ENCODE results near the gene TBXA2R.
"Not testable (repeated sequence)": the region's sequence is repeated elsewhere in the genome, so short reads cannot be mapped to it uniquely, and the experiment has no call there.

The TBXA2R gene

DNA sequence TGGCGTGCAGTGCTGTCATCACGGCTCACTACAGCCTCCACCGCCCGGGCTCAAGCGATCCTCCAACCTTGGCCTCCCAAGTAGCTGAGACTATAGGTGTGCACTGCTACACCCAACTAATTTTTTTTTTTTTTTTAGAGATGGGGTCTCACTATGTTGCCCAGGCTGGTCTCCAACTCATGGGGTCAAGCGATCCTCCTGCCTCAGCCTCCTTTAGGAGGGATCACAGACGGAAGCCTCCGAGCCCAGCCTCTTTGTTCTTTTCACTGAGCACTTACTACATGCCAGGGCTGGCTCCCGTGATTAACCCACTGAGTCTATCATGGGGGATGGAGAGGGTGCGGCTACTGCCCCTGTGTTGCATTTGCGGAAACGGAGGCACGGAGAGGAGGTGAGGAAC lies 32.8 kb upstream of the TBXA2R start:
- no peak for DNase-seq (ENCODE audit: low read depth in 2 of 2)

DNA sequence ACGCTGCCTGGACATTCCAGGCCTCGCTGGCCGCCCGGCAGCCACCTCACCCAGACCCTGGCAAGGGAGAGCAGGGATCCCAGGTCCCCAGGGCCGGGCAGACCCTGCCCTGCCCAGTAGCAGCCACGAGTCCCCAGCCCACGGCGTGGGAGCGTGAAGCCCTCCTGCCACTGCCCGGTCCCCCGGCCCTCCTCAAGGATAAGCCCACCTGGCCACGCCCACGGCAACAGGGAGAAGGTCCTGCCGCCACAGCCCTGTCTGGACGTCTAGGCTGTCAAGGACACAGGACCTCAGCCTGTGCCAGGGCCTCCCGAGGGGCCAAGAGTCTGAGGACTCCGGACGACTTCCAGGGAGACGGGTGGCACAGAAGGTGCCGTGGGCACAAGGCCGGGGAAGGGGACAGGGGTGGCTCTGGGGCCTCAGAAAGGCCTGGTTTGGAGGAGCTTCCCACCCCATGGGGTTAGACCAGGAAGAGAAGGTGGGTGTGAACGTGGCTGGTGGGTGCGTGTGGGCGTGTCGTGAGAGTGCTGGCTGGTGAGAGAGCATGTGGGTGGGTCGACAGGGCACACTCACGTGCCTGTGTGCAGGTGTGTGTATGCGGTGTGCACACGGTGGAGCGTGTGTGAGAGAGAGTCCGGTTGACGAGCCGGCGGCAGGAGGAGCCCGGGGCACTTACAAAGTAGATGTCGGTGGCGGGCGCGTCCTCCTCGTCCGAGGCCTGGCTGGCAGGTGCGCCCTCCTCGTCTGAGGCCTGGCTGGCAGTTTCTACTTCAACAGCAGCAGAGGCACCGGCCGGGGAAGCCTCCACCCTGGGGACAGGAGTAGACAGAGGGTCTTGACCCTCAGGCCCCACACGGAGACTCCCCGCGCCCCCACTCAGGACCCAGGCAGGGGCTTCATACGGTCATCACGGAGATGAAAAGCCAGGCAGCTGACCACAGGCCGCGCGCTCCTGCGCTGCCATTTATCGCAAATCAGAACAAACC lies 31.8 kb upstream of the TBXA2R start:
- no peak for DNase-seq (ENCODE audit: low read depth in 2 of 2)

DNA sequence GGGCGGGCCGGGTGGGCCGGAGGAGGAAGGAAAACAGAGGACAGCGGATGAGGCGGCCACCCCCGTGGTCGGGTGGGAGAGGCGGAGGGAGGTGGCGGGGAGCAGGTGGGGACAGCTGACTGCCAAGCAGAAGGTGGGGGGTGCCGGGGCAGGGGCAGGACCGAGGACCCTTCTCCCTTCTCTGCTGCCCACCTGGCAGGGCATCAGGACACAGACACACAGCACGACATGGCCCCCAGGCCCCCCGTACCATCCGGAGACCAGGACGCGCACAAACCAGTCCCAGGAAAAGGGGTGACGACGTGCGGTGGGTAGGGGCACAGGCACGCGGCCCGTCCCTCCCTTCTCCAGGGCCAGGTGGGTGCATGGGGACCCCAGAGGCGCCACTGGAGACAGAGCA lies 30.9 kb upstream of the TBXA2R start:
- DNase-seq (ENCODE audit: low read depth in 2 of 2), result no peak

DNA sequence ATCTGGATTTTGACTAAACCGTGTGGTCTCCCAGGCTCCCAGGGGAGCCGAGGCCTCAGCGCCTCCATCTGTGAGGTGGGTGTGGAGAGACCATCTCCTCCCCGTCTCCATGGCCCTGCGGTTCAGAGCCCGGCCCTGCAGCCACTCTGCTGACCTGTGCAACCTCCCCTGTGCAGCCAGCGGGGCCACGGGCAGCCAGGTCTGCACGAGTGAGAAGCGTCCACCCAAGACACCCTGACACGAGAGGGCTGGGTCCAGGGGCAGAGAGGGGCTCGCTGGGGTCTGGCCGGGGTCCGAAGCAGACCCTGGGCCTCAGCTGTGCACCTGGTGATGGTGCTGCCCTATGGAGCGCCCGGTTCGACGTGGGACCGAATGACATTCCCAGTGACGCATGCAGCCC lies 30.3 kb upstream of the TBXA2R start:
- no peak for DNase-seq (ENCODE audit: low read depth in 2 of 2)

DNA sequence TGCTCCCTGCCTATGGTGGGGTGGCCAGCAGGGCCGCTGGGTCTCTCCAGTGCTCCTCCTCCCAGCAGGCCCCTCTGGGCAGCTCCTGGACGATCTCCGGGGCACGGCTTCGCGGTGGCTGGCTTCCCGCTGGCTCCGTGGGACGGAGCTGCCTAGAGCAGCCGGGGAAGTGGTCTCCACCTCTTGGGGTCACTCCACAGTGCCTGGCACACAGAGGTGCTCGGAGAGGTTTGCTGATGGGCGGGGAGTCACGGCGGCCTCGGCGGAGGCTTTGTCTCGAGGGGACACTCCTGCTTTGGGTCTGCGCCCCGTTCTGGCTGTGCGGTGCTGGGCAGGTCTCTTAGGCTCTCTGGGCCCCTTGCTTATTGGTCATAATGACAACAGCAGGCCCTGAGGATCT lies 29.8 kb upstream of the TBXA2R start:
- DNase-seq (ENCODE audit: low read depth in 2 of 2), result no peak

DNA sequence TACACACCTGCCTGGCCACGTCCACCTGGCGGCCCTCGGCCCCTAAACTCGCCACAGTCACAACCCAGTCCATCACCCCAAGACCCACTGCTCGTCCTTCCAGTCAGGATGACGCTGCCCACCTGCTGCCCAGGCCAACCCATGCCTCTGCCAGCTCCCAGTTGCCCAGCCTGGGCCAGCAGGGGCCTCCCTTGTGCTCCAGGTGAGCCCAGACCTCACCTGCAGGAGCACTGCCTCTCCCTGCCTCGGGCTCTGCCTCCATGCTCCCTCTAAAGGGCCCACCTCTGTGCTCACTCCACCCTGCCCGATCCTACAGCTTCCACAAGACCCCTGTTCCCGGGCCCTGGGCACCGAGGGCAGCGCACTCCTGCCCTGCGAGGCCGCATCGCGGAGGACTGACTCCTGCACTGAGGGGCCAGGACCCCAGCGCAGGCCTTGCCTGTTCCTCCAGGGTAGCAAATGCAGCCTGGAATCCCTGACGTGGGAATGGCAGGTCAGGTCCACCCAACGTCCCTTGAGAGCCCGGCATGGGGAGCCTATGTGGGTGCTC lies 27.9 kb upstream of the TBXA2R start:
- no peak for DNase-seq (ENCODE audit: low read depth in 2 of 2)

DNA sequence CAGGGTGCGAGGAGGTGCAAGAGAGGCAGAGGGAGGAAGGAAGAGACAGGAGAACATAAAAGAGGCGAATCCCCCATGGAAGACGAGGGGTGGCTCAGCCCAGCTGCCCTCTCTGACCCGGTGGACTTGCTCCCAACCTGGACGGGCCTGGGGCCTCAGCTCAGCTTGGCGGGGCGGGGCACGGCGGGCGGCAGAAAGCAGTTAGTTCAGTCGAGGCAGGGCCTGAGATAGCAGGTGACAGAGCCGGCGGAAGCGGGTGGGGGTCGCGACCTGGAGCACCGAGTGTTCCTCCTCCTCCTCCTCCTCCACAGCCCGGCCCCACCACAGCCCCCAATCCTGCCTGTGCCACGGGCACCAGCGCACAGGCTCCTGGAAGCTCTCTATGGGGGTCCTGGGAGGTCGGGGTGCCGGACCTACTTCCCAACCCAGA lies 26.9 kb upstream of the TBXA2R start:
- DNase-seq (ENCODE audit: low read depth in 2 of 2), result no peak

DNA sequence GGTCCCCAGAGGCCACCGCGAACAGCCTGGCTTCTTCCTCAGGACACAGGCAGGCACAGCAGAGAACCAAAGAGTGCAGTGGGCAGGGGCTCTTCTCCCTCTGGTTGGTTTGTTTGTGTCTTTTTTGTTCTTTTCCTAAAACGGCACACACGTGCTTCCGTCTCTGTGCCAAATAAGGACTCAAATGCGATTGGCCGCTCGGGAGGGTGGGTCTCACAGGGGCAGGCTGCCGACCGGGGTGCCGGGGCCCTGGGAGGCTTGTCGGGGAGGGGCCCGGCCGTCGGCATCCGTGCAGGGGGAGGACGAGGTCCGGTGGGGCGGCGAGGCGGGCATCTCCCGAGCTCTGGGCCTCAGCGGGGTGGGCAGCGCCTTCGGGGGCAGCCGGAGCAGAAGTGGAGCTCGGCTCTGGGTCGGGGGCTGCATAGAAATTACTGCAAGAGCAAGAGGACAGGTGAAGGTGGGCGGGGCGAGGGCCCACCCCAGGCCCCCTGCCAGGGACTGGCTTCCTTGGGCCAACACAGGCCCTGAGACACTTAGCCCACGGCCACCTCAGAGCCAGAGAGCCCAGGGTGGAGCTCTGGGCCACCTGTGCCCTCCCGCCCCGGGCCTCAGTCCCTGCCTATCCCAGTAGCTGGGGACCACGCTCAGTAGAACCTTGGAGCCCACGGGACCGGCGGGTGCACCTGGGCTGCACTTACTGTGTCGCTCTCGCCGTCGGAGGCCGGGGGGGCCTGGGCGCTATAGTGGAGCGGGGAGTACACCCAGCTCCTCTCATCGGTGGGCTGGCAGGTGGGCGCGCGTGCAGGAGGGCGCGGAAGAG lies 26.3 kb upstream of the TBXA2R start:
- DNase-seq (ENCODE audit: low read depth in 2 of 2), result no peak

DNA sequence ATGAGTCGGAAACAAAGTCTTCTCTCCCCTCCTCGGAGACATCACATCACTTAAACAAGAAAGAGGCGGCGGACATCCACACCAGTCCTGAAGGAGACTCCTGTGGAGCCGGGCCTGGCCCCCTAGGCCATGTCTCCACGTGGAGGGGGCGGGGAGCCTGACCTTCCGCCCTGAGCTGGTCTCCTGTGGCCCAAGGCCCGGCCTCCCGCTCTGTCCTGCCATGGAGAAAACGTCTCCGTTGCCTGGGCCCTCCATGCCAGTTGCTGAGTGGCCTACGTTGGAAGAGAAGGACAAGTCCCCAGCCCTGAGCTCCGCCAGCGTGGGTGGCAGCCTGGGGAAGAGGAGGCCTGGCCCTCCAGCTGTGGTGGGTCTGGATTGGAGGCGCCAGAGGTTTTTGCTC lies 25.4 kb upstream of the TBXA2R start:
- DNase-seq (ENCODE audit: low read depth in 2 of 2), result no peak

DNA sequence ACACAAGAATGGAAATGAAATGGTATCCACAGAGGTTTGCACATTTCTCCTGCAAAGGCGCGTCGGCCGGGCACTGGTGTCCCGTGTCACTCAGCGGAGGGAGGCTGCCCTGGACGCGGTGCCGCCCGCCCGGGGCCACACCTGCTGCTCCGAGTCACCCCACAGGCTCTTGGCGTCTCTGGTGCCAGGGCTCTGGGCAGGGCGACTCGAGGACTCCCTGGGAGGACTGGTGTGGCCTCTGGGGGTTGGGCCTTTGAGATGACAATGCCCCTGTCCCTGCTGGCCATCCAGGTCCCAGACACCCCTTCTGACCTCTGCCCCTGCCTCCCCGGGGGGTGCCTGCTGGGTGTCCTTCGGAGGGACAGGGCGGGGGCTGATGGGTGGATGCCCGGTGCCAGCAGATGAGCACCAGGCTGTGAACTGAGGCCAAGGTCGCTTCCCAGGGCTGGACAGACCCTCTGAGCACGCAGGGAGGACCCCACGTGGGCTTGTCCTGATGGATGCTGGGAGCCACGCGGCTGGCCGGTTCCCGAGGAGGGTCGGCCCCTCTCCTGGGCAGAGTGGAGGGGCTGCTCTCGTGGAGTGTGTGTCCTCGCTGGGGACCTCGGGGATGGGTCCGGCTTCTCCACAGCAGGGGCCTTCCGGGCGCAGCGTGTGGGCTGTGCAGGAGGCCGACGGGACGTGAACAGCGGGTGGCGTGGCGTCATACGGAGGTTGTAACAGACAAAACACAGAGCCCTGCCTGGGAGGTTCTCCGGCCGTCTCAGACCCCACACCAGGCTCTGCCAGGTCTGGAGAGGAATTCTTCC lies 24.6 kb upstream of the TBXA2R start:
- no peak for DNase-seq (ENCODE audit: low read depth in 2 of 2)

DNA sequence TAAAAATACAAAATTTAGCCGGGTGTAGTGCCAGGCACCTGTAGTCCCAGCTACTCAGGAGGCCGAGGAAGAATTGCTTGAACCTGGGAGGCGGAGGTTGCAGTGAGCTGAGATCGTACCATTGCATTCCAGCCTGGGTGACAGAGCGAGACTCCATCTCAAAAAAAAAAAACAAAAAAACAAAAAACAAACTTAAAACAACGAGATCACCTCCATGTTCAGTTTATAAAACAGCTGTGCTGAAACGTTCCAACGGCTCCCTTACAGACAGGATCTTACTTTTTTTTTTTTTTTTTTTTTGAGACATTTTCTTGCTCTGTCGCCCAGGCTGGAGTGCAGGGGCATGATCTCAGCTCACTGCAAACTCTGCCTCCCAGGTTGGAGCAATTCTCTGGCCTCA lies 22.1 kb upstream of the TBXA2R start:
- not testable (repeated sequence) for DNase-seq (ENCODE audit: low read depth in 2 of 2)

DNA sequence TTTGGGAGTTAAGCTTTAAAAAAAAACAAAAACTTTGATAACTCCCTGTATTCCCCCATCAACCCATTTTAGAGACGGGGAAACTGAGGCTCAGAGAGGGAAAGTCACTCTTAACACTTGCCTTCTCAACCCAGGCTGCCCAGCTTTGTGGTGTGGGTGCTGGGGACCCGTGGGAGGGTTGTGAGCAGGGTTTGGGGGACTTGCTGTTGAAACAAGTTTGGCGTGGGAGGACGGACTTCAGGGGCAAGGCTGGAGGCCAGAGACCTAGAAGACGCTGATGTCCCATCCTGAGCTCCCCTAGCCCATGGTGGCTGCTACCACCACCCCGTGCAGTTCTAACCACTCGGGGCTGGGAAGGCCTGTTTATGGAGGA lies 20.7 kb upstream of the TBXA2R start:
- DNase-seq (ENCODE audit: low read depth in 2 of 2), result no peak

DNA sequence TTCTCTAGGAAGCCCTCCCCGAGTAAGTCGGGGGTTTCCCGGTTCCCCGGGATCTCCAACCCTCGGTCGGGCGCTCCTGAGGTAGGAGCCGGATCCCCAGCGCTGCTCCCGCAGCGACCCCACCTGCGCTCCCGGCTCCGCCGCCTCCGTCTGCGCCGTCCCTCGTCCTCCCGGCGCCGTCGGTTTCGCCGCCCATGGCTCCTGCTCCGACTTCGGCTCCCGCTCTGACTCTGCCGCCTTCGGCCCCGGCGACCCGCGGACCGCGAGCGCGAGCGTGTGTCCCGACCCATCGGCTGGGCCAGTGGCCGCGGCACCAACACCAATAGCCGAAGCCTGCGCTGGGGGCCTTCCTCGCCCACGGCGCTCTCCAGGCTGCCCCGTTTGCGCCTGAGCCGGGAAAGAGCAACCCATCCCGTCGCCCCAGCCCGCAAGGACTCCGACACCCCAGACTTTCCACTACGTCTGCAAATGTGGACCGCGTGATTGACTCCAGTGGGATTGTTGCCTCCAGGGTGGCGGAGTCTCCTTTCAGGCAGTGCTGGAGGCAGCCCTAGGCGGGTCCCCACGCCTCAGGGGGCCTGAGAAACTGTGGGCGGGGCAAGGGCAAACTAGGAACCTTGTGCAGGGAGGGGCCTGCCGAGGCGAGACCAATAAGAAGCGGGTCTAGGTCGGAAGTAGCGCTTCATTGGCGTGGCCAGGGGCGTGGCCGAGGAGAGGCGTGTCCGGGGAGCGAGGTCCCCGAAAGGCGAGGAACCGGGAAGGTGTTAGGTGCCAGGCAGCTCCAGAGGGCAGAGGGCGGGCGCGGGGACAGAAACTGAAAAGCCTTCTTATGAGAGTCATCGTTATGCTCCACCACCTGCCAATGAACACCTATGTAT lies 20.0 kb upstream of the TBXA2R start, which contains the start of gene CACTIN:
Gene CACTIN, minus strand, starts transcription at position 318 of the 878 bp plus-strand sequence. Its CDS starts 28 bp downstream, at position 290.
- peak; percentile 95 to 98 for DNase-seq (ENCODE audit: low read depth in 2 of 2)

DNA sequence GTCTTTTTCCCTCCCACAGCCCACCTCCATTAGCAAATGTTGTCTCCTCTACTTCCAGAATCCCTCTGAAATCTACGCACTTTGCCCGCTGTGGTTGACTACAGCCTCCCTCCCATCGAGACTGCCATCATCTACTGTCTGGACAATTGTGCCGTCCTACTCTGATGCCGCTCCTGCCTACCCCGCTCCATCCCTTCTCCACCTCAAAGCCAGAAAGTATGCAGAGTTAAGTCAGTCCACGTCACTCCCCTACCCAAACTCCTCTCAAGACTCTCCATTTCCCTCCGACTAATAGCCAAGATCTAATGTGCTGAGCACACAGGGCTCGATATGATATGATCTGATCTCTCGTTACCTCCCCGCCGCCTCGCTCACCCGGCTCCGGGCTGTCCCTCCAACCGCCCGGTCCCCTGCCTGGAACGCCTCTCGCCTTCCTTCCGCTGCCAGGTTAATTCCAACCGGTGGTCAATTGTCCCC lies 19.4 kb upstream of the TBXA2R start:
- no peak for DNase-seq (ENCODE audit: low read depth in 2 of 2)

DNA sequence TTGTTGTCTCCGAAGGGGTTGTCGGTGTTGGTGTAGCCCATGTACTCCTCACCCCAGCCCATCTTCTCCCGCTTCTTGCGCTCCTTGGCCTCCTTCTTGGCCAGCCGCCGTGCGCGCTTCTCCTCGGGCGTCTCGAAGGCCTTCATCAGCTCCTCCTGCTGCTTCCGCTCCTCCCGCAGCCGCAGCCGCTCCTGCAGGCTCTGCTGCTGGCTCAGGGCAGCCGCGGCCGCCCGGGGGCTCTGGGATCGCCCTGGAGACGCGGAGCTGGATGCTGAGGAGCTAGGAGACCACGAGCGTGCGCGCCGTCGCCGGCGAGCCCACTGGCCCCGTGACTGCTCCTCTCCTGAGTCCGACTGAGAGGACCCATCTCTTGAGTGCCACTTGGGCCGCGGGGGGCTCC lies 17.0 kb upstream of the TBXA2R start:
- DNase-seq (ENCODE audit: low read depth in 2 of 2), result no peak

DNA sequence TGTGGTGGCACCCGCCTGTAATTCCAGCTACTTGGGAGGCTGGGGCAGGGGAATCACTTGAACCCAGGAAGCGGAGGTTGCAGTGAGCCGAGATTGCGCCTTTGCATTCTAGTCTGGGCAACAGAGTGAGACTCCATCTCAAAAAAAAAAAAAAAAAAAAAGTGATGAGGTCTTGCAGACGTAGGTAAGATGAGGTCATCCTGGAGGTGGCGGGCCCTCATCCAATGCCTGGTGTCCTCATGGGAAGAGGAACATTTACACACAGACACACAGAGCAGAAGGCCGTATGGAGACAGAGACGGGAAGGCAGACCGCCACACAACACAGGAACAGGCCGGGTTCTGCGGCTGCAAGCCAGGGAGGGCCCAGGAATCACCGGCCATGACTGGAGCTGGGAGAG lies 15.5 kb upstream of the TBXA2R start:
- no peak for DNase-seq (ENCODE audit: low read depth in 2 of 2)

DNA sequence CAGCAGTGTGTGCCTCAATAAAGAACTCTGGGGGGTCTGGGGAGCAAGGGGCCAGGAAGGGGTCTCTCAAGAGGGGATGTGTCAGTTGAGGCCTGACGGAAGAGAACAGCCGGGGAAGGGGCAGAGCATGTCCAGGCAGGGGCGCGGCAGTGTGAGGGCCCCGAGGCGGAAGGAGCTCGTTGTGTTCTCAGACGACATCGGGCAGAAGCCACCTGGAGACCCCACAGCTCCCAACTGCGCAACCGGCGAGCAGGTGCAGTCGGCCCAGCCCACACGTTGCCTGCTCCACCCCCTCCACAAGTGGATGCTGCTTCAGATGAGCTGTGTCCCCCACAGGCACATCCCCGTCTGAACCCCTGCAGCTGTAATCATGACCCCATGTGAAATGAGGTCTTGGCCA lies 15.0 kb upstream of the TBXA2R start:
- no peak for DNase-seq (ENCODE audit: low read depth in 2 of 2)

DNA sequence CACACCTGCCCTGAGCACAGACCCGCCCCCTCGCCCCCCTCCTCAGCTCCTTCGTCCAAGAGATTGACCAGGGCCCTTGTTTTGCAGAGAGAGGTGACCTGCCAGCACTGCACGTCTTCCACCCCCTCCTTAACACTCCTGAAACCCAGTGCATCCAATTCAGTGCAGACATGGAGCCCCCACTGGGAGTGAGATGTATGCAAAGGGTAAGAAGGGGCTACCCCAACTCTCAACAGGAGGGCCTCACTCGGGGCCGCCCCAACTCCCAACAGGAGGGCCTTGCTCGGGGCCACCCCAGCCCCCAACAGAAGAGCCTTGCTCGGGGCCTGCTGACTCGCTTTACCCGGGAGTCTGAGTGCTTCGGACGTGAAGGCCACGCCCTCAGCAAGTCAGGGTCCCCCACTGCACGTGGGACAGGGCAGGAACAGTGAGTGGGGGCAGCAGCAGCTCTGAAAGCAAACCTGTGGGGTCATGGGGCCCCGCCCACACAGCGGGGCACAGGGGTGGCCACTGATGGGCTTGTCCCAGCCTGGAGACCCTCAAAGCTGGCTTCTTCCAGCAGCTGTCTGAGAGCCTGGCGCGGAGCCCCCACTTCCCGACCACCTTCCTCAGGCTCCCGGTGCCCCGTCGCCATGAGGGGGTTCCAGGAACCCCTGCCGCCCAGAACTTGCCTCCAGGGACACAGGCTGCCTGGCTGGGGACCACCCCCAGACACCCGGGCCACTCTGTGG lies 14.3 kb upstream of the TBXA2R start:
- DNase-seq (ENCODE audit: low read depth in 2 of 2), result no peak

DNA sequence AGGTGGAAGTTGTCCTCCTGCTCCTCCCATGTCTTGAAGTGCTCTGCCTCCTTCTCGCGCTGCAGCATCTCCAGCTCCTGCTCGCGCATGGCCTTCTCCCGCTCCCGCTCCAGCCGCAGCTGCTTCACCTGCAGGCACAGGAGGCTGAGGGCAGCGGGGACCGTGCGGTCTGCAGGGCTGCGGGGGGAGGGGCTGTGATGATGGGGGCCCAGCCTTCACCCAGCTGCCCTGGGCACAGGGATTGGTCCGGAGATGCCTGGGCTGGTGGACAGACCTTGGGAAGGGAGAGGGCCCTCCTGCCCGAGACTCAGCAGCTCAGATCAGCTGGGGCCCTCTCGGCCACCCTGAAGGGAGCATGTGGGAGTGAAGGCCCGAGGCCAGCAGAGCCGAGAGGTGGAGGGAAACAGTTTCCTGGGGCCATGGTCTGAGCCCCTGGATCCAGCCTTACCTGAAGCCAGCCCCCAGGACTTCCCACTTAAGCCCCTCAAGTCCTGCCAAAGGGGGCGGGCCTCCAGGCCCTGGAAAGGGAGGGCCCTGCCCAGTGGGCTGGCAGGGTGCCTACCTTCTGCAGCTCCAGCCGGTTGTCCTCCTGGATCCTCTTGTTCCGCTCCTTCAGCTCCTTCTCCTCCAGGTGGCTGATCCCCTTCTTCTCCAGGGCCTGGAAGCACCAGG lies 13.6 kb upstream of the TBXA2R start:
- DNase-seq (ENCODE audit: low read depth in 2 of 2), result no peak
